Daoy (cell line): ENCODE measurements around the gene PSMB2. TPM values are rescaled to one million over a fixed set of nuclear protein-coding genes. Genes with fewer than 3 reads are reported as not detected.

Experiments used
- DNase-seq: peaks from one replicate; pipeline ENCODE4 v3.0.0-alpha.2; 2015; ENCODE audit warnings: low read depth
- total RNA-seq: library from RNA; depleted of rRNA; stranded (reverse); fragments of >200 nt; shearing (Covaris generic); gene quantifications from 2 replicates; pipeline ENCODE4 v1.2.3, GENCODE V29; 2014

The PSMB2 gene
- total RNA-seq, 1 experiment from 2014 or later = 59.7 TPM

DNA sequence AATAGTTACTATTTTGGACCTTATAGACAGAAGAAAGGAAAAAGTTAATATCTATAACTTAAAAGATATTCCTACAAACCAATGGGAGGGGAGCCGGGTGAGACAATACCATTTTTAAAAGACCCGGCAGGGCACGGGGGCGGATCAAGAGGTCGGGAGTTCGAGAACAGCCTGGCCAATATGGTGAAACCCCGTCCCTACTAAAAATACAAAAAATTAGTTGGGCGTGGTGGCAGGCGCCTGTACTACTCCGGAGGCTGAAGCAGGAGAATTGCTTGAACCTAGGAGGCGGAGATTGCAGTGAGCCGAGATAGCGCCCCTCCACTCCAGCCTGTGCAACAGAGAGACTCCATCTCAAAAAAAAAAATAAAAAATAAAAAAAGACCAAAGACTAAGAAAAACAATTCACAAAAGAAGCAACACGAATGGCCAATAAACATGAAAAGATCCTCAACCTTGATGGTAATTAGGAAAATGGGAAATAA is 1.2 kb upstream of the PSMB2 start:
- peak; percentile 50 for DNase-seq

DNA sequence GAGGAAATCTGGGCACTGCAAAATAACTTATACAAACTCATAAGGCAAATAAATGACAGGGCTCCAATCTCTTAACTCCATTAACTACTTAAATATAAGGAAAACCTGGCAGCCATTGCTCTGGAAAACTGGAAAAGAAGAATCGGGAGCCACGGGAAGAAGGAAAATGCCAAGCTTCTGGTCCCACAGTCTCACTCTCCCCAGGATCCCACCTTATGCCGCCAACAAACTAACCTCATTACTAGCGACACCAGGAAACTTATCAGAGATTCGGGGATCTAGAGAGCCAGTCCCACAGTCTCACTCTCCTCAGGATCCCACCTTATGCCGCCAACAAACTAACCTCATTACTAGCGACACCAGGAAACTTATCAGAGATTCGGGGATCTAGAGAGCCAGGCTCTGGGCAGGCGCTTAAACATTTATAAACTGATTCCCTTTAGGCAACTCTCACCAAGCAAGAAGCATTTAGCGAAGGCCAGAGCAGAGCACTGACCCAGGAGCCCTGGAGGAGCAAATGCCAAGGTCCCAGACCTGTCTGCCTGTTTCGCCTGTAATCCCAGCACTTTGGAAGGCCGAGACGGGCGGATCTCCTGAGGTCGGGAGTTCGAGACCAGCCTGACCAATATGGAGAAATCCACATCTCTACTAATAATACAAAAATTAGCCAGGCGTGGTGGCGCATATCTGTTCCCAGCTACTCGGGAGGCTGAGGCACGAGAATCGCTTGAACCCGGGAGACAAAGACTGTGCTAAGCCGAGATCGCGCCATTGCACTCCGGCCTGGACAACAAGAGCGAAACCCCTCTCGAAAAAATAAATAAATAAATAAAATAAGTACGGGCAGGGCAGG is 720 bp downstream of the PSMB2 start:
- peak; percentile 14 for DNase-seq

DNA sequence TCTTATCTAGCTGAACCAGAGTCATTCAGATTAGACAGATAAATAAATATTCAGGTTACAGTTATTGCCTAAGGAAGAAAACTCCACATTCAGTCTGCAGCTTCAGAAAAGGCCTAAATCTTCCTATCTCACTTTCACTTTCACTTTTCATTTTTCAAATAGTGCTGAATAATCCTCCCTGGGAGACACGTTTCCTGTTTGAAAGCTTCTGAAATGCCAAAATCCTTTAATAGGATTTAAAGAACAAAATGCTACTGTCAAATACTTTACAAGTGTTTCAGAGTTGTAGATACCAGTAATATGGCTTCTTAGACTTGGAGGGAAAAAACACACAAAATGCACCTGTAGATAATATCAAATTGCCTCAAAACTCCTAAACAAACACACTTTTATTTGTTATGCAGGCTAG is 3.9 kb downstream of the PSMB2 start:
- DNase-seq = peak; percentile 60

DNA sequence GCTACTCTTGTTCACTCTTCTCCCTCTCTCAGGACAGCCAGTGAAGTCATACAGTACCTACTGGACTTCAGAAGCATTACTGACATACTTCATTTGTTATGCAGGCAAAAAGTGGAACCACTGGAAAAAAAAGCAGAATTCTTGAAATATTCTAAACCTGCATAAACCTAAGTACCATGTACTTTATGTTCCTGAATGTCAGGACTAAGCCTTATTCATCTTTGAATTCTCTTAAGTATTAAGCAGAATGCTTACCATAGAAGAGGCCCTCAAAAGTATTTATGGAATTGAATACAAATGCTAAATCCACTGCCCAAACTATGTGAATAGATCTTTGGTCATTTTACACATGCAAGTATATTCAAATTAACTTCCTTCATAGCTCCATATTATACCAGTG is 7.8 kb downstream of the PSMB2 start:
- DNase-seq = no peak

DNA sequence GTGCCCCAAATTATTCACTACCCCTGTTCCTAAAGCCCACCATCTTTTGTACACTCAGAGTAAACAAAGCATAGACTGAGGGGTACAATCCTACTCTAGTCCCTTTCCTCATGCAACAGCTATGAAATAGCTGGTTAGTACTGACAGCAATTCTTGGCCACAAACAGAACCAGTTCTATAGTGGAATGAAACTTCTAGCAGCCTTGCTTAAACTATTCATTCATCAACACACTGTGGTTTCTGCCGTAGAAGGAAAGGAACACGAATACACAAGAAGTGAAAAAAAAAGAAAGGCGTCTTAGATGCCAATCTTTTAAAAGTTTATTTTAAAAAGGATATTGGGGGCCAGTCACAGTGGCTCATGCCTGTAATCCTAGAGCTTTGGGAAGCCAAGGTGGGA is 9.9 kb downstream of the PSMB2 start:
- DNase-seq = no peak

DNA sequence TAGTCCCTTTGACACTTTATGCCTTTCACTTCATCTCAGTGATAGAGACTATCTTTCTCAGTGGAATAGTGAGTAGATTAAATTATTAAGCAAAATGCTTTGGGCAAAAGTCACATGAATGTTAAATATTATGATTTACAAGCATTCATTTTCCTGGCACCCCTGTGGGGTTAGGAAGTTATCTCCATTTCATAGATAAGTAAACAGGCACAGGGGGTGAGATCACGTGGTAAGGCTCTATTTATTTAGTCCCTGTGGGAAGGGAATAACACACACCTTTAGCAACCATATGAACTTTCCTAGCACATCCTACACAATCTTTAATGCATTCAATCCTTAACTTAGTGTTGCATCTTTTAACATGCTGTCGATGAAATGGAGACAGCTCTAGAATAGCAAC is 12.3 kb downstream of the PSMB2 start:
- no peak for DNase-seq

DNA sequence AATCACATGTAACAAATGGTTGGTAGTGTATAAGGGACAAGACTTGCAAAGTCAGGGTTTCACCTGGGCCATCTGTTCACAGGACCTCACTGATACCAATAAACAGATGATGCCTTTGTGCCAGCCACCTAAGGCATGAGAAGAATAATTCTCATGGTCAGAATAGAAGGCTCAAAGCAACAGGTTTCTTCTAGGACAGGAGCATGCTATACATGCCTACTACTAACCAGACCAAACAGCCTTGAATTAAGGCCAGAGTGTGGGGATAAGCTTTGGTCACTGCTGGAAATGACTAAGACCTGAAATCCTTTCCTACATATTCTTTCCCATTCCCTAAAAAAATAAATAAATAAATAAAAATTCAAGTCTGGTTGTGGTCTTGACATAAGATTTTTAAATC is 17.5 kb downstream of the PSMB2 start:
- no peak for DNase-seq

DNA sequence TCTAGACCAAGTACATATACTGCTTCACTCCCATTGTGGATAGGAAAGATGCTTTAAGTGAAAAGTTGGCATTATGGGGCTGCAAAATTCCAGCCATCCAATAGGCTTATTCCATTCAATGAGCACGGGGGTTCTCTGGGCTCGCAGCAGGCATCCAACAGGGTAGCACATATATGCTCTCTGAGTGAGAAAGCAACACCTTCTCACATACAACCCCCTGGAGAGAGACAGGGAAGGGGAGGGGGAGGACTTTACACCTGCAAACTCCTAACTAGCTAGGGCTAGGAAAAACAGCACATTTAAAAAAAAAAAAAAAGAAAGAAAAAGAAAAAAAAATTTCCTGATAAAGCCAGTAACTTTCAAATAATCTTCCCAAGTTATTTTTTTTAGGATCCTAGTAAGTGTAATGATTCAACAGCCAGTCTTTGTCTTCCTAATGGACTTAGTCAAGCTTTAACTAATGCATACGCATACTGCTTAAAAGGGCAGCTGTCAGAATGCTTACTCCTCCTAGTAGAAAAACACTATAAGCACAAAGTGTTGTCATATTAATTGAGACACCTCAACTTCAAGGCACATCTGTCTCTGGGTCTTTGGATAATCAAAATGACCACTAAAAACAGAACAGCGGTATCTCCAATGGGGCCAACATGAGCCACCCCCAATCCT is 18.7 kb downstream of the PSMB2 start:
- no peak for DNase-seq

DNA sequence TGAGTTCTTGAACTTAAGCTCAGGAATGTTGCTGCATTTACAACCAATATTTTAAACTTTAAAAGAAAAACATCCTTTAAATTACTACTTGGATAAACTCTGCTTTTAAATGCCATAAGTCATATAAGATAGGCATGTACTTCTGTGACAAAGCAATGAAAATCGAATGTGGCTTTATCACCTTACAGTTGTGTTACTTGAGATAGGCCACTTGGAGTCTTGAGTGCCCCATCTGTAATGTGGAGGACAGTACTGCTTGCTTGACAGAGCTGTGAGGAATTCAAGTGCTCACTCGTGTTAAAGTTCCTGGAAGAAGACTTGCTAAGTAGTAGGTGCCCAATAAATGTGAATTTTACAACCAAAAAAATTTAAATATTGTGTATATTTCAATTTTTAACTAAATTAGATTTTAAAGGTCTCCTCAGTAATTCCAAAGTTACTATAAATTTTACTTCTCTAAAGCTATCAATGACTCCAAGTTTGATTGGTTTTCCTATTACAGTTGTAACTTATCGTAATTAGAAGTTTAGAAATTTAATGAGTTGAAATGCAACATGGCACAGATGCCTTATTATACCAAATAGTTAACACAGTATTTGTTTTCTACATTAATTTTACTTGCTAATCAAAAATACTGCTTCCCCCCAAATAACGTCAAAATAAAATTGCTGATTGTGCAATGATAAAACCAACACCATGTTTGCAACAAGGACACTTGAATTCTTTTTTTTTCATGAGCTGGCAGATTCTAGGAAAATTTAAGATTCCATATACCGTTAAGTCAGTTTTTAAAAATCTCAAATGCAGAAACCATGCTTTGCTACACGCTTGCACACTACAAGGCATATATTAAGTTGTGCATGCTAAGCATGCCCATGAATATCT is 21.8 kb downstream of the PSMB2 start:
- no peak for DNase-seq

DNA sequence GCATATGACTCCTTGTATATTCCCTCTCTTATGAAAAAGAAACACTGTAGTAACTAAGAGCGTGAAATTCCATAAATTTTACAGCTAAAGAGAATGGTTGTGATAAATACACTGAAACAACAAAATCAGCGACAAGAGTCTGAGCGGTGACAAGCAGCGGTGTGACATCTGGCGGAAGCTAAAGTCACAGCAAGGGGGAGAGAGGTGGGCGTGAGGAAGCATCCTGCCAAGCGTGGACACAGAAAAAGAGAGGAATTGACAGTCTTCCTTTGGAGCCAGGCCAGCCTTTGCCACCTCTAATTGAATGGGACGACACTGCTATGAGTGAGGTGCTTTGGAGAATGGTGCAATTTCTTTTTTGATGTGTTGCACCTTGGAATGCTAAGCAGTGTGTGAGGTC is 25.9 kb downstream of the PSMB2 start:
- no peak for DNase-seq

DNA sequence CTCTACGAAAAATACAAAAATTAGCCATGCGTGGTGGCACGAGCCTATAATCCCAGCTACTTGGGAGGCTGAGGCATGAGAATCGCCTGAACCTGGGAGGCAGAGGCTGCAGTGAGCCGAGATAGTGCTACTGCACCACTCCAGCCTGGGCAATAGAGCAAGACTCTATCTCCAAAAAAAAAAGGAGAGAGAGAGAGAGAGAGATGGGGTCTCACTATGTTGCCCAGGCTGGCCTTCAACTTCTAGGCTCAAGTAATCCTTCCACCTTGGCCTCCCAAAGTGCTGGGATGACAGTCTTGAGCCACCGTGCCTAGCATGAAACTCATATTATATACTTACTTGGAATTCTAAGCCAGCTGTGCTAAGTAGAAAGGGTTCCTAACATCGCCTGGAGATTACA is 29.7 kb downstream of the PSMB2 start:
- DNase-seq = no peak

DNA sequence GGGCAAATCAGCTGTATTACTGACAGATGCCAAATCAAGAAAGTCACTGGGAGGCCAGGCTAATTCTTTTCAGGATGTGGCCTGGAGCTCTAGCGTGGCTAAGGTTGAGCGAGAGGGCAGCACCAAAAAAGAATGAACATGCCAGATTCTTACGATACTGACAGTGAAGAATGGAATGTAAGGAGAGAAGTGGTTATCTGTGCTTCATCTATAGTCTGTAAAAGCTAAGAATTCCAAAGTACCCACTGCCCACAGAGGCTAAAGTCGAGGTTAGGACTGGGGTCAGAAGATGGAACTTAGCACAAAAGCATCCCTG is 35.5 kb downstream of the PSMB2 start:
- DNase-seq = no peak

DNA sequence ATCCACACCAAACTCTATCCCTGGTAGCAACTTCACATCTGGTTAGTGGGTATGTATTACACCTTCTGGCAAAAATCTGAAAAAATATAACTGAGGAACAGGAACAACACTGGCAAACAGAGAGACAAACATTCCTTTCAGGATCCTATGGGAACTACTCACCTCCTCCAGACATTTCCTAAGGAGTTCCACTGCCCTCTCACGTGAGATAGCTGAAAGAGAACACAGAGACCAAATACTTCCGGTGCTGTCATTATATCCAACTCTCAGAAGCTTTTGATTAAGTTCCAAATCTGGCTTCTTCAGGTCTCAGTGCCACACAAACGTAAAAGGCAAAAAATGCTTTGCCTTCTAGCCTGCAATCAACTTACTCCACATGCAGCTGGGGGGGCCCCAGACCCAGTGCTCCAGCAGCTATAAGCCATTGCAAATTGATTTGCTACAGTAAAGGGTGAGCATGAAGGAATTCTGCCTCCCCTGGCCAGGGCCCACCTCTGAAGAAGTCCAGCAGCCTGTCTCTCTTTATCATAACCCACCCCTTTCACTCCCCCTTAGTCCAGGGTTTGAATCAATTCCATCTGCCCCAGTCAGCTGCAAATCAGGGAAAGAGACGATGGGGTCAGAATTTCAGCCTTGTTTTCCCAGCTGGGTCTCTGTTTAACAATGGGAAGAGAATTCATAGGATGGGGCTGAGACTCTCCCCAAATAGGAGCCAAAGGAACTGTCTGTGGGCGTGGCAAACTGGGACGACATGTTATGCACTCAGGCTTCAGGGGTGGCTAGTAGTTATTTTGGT is 36.1 kb downstream of the PSMB2 start:
- DNase-seq = no peak

DNA sequence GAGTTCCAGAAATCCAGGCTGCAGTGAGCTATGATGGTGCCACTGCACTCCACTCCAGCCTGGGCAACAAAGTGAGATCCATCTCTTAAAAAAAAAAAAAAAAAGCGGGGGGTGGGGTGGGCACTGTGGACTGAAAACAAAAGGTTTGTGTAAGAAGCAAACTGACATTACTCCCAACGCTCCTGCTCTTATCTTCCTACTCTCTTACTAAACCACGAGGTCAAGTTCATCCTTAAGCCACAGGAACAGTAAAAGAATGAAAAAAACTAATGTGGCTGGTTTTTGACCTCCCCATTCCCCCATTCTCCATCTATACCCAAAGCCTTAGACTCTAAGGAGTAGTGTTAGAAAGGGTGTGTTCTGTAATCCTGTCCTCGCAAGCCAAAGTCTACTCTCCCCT is 37.4 kb downstream of the PSMB2 start:
- DNase-seq = no peak

DNA sequence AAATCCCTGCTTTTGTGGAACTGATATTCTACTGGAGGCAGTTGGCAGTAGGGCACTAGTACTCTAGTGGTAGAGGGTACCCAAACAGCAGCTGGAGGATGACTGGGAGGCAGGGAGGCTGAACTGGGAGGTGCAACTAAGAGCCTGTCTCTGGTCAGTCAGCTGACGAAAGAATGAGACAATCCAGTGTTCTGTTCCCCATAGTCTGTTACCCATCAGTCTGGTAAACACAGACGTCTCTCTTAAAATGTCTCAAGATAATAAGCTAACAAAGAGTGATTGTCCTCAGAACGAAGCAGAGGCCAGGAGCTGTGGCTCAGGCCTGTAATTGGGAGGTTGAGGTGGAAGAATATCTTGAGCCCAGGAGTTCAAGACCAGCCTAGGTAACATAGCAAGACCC is 37.9 kb downstream of the PSMB2 start:
- no peak for DNase-seq

DNA sequence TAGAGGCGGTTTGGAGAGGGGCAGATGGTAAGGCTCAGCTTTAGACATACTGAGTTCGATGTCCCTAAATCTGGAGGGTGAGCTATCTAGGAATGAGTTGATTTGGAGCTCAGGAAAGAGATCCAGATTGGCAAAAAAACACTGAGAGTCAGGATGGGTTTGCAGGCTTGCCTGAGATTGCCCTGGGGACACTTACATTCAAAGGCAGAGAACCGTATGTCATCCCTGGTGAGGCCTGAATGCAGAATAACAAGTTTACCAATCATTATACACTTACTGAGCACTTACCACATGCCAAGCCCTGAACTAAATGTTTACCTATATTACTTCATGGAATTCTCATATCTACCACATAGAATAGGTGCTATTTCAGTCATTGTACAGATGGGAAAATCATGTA is 40.7 kb downstream of the PSMB2 start:
- DNase-seq = no peak

DNA sequence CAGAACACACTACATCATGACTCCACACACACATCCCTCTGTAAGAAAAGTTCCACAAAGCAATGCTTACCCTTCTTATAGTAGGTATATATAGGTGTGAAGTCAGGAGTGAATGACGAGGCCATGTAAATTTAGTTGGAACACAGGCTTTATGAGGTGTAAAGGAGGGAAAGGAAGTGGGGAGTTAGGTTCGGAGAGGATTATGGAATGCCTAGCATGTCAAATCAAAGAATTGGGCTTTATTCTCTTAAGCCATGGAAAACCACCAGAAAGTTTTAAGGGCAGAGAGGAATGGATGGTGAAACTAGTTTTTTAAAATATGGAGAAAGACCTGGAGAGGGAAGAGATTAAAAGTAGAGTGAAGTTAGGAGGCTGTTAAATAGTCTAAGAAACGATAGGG is 41.9 kb downstream of the PSMB2 start:
- DNase-seq = no peak

DNA sequence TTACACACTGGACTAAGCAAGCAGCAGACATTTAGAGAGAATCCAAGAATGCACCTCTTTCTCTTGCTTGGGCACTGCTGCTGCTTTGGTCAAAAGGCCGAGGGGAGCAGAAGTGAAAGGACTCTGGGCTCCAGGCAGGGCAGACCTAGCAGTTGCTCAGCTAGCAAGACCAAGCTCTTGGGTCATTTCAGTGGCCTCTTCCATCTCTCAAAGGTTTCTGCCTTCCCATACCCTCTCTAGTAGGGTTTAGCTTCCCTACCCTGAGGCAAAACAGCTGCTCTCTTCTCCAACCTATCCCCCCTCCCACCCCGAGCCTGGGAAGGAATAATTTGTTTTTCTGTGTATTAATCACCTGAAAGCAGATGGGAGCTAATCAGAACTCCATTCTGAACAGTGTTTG is 42.4 kb downstream of the PSMB2 start:
- no peak for DNase-seq

DNA sequence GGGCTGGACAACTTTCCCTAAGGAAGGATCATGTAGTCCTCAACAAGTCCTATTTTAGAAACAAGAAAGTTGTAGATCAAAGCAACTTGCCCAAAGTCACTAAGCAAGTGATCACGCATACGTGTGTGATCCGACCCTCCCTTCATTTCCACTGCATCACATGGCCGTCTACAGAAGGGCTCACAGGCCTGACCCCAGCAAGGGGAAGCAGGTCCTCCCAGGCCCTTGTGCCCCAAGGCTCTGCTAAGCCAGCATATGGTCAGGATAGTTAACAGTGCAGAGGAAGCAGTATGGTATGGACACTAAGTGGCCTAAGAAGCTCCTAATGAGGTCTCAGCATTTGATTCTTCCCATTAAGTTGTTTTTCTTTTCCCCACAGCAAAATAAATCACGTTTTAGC is 43.5 kb downstream of the PSMB2 start:
- DNase-seq = no peak

DNA sequence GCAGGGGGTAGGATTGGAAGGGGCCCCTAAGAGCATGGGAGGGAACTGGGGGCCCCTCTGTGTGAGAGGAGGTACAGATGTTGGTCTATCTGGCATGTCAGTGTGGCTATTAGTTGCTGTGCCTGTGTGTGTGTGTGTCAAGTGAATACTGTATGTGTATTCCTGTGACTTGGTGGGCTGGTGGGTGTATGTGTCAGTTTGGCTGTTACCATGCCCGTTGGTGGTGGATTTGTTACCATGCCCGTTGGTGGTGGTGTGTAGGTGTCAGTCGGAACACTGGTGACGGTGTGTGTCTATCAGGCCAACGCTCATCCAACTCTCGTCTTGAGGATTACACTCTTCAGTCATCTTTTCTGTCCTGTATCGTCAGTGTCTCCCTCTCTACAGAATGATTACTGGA is 45.6 kb downstream of the PSMB2 start:
- no peak for DNase-seq

DNA sequence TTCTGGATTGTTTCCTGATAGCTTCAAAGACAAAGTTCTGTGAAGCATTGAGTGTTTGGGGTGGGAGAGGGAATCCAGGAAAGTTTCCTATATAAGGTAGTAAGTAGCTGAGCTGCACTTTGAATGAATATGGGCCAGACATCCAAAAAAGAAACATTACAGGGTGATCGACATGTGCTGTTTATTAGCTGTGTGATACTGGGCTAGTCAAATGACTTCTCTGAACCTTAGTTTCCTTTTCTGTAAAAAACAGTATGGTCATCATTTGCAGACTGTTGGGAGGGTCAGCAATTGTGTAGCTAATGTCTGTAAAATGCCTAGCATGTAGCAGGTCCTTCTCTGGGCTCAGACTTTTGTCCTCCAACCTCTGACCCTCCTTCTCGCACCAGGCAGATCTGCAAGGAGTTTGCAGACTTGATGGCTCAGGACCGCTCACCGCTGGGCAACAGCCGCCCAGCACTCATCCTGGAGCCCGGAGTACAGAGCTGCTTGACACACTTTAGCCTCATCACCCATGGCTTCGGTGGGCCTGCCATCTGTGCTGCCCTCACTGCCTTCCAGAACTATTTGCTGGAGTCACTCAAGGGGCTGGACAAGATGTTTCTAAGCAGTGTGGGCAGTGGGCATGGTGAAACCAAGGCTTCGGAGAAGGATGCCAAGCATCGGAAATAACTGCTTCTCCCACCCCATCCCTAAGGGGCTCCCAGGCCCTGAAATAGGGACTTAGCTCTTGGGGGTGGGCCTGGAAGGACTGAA is 47.1 kb downstream of the PSMB2 start:
- no peak for DNase-seq
